Lower lobe of right lung (tissue), 2 donors: ENCODE results near the gene TMPRSS11F. TPM values are rescaled to one million over a fixed set of nuclear protein-coding genes. Genes with fewer than 3 reads are reported as not detected.

Experiments used
- ATAC-seq, 2 donors: fragments of 200-7000 bp; cut with Tn5 transposase; one replicate each; pipeline ENCODE4 v1.9.1; 2020 to 2022; ENCODE audit warnings: mild to moderate bottlenecking in 2 of 2, moderate library complexity in 2 of 2
- DNase-seq: peaks from one replicate; pipeline ENCODE4 v3.0.0-alpha.2; 2020
- H3K27ac ChIP-seq: fragments of 200-600 bp; one replicate; pipeline ENCODE4 v1.8.0; 2022
- H3K27me3 ChIP-seq: fragments of 200-600 bp; one replicate; pipeline ENCODE4 v1.8.0; 2022; ENCODE audit warnings: low read depth
- H3K36me3 ChIP-seq: fragments of 200-600 bp; one replicate; pipeline ENCODE4 v1.8.0; 2022; ENCODE audit warnings: mild to moderate bottlenecking
- H3K4me1 ChIP-seq: fragments of 200-600 bp; one replicate; pipeline ENCODE4 v1.8.0; 2022
- H3K4me3 ChIP-seq: fragments of 200-600 bp; one replicate; pipeline ENCODE4 v1.8.0; 2022; ENCODE audit warnings: mild to moderate bottlenecking
- H3K9me3 ChIP-seq: fragments of 200-600 bp; one replicate; pipeline ENCODE4 v1.8.0; 2022
- CTCF ChIP-seq: fragments of 200-600 bp; IDR thresholded peaks from one replicate; pipeline ENCODE4 v1.8.0; 2022; ENCODE audit warnings: antibody characterized with exemption, mild to moderate bottlenecking
- intact Hi-C: fragments of 100-400 bp; cut with DNase I; formaldehyde crosslinking; loops from one replicate; pipeline ENCODE4 v1.11.0; 2022
- total RNA-seq: library from RNA; stranded (reverse); fragmentation: NEBNext Ultra II Directional; extraction: Animal tissue kit (Norgen Biotek cat#: 25700); gene quantifications from one replicate; pipeline ENCODE4 v1.2.1, GENCODE V29; 2021
- donor health status: DM: no; HTN: yes; CAD: no; lungs with severe emphysema.

Gene TMPRSS11F
- total RNA-seq, 1 donor from 2014 or later, result not detected

DNA sequence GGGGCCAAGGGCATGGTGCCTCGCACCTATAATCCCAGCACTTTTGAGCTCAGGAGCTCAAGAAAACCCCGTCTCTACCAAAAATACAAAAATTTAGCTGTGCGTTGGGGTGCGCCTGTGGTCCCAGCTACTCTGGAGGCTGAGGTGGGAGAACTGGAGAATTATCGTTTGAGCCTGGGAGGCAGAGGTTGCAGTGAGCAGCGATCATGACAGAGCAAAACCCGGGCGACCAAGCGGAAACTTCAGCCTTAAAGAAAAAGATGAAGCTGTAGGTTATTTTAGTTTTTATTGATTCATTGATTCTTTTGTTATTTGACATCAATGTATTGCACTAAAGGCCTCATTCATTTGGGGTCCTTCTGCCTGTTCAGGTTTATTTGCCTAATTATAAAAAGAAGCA lies 5.4 kb downstream of the TMPRSS11F start:
- Histone ChIP-seq H3K4me1 (no peaks in the 10 kb centered on the region), H3K9me3 (no peaks in the 10 kb centered on the region), H3K4me3 (no peak overlapping the region), H3K27ac (no peak overlapping the region), H3K36me3 (no peaks in the 10 kb centered on the region), H3K27me3 (no peaks in the 10 kb centered on the region)
- DNase-seq (no peak), ATAC-seq (no peak)
- no peak for TF ChIP-seq CTCF
- intact Hi-C loops, result no loop called here

DNA sequence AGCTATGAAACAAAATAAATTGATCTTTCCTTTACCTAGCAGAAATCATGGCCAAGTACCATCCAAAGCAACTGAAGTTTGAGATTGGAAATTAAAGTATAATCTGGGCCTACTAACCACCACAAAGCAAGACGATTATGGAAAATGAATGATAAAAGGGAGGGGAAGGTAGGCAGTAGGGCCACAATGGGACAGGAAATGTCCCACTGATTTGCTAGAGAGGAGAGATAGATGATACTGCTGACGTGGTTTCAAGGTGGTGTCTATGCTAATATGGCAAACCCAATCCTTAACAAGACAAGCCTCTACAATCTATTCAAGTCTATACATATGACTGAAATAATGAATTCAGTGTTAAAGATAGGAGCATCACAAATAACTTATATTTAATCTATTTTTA lies 6.1 kb downstream of the TMPRSS11F start:
- no peaks in the 10 kb centered on the region for H3K4me1 ChIP-seq
- no peaks in the 10 kb centered on the region for H3K27me3 ChIP-seq
- DNase-seq (no peak), ATAC-seq (no peak)
- H3K9me3 ChIP-seq, result no peaks in the 10 kb centered on the region
- no peaks in the 10 kb centered on the region for H3K36me3 ChIP-seq
- intact Hi-C loops, result no loop called here
- H3K4me3 ChIP-seq, result no peak overlapping the region
- H3K27ac ChIP-seq, result no peak overlapping the region
- no peak for TF ChIP-seq CTCF

GRCh38 chr4:68119921-68120320 lies 9.7 kb downstream of the TMPRSS11F start:
- DNase-seq (no peak), ATAC-seq (no peak)
- no peak overlapping the region for H3K27ac ChIP-seq
- TF ChIP-seq CTCF, result no peak
- H3K4me1 ChIP-seq, result no peaks in the 10 kb centered on the region
- H3K36me3 ChIP-seq, result no peaks in the 10 kb centered on the region
- H3K4me3 ChIP-seq, result no peak overlapping the region
- H3K27me3 ChIP-seq, result no peaks in the 10 kb centered on the region
- peaks cover 6% of the 10 kb centered on the region for H3K9me3 ChIP-seq
- intact Hi-C loops, result no loop called here

DNA sequence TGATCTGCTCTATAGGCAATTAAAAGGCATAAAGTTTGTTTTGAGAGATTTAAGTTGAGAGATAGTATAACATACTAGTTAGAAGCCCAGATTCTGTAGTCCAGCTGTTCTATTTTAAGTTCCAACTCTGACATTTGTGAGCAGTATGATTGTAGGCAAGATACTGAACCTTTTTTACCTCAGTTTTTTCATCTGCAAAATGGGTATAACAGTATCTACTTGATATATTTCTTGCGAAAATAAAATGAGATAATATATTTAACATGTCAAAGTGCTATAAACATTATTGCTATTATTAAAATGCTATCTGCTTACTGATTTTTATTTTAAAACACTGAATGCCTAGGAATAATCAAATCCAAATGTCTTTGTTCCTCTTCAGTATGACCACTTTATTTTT lies 19.2 kb downstream of the TMPRSS11F start:
- DNase-seq (no peak), ATAC-seq (no peak)
- no peaks in the 10 kb centered on the region for H3K9me3 ChIP-seq
- H3K4me3 ChIP-seq, result no peak overlapping the region
- no peak overlapping the region for H3K27ac ChIP-seq
- no peaks in the 10 kb centered on the region for H3K36me3 ChIP-seq
- no peaks in the 10 kb centered on the region for H3K27me3 ChIP-seq
- intact Hi-C loops, result no loop called here
- no peaks in the 10 kb centered on the region for H3K4me1 ChIP-seq
- TF ChIP-seq CTCF, result no peak

DNA sequence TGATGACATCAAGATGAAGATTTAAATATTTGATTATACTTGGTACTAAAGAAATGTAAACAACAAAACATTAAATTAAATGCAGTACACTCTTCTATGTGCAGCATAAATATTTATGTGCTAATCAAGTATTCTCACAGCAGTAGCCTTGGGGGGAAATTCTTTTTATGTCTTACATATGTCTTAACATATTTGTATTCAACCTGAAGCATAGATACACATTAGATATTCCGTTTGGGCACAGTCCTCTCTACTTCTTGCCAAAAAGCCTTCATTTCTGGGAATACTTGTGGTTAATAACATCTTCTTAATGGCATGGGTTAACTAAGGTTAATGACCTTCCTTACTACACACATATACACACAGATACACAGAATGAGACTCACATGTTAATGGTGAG lies 19.8 kb downstream of the TMPRSS11F start:
- no peaks in the 10 kb centered on the region for H3K27me3 ChIP-seq
- intact Hi-C loops, result no loop called here

More for the DNA sequence above, 19.8 kb downstream of the TMPRSS11F start:
- no peak for ATAC-seq
- Histone ChIP-seq H3K36me3 (no peaks in the 10 kb centered on the region), H3K9me3 (no peaks in the 10 kb centered on the region), H3K4me1 (no peaks in the 10 kb centered on the region), H3K4me3 (no peak overlapping the region), H3K27ac (no peak overlapping the region)
- no peak for DNase-seq
- TF ChIP-seq CTCF, result no peak
